HepG2 (cell line): ENCODE data around the gene TTC5. TPM values are rescaled to one million over a fixed set of nuclear protein-coding genes. Genes with fewer than 3 reads are reported as not detected.

Experiments
- ATAC-seq: fragments of 200-7000 bp; cut with Tn5 transposase; 3 replicates; pipeline ENCODE4 v1.9.1; 2020; ENCODE audit warnings: mild to moderate bottlenecking, moderate library complexity
- BruUV-seq: library from RNA; stranded (reverse); fragments of 400-500 nt; replicated peaks from 2 replicates; lab custom pipeline; 2021; lab: Mats Ljungman, UMichigan
- CTCF ChIA-PET: fragments of 300-600 bp; formaldehyde crosslinking; extraction: SDS; loops from one replicate; lab custom pipeline; 2021; ENCODE audit warnings: low total read pairs, inconsistent platforms, low intra/inter-chr PET ratio; lab: Yijun Ruan, JAX
- POLR2A ChIA-PET: fragments of 350-600 bp; sonication (Branson Sonifier 250); formaldehyde crosslinking; loops from one replicate; lab custom pipeline; 2020; ENCODE audit warnings: antibody characterized with exemption, inconsistent platforms; lab: Yijun Ruan, JAX
- DNase-seq: peaks from one replicate; pipeline ENCODE4 v3.0.0-alpha.2; 2015; ENCODE audit warnings: low spot score
- FAIRE-seq: peaks from 3 replicates; lab custom pipeline; 2011; peaks lifted over from hg19 to GRCh38; lab: Jason Lieb, UNC
- H2AFZ ChIP-seq: one replicate; pipeline ENCODE4 v1.6.1; 2011; ENCODE audit warnings: low read length, inconsistent platforms
- H3K27ac ChIP-seq: fragments of 300-600 bp; 3 replicates; pipeline ENCODE4 v1.8.0; 2011; ENCODE audit warnings: mixed run types, mild to moderate bottlenecking, mixed read lengths, low read length, inconsistent platforms; ENCODE audit not compliant: insufficient read depth; ENCODE audit errors: extremely low read length
- H3K27me3 ChIP-seq, 2 experiments: fragments of 200-600 bp in 1 of 2; 2 replicates in 1 of 2; 3 replicates in 1 of 2; pipeline versions ENCODE4 v1.6.0 to v1.8.0; 2011; ENCODE audit warnings: low read length in 2 of 2, mild to moderate bottlenecking in 2 of 2, moderate library complexity in 2 of 2, inconsistent platforms in 1 of 2; ENCODE audit not compliant: insufficient read depth in 2 of 2, control insufficient read depth in 1 of 2
- H3K36me3 ChIP-seq, 2 experiments: fragments of 200-600 bp in 1 of 2; replicated peaks in 1 of 2; 2 replicates in 1 of 2; 3 replicates in 1 of 2; pipeline versions ENCODE4 v1.5.1 to v1.8.0; 2011; ENCODE audit warnings: low read length in 2 of 2, inconsistent platforms in 1 of 2; ENCODE audit not compliant: insufficient read depth in 2 of 2, control insufficient read depth in 1 of 2
- H3K4me1 ChIP-seq: 2 replicates; pipeline ENCODE4 v1.5.1; 2012; ENCODE audit warnings: low read length, inconsistent platforms; ENCODE audit not compliant: insufficient read depth
- H3K4me2 ChIP-seq: 2 replicates; pipeline ENCODE4 v1.6.0; 2011; ENCODE audit warnings: low read depth, low read length, inconsistent platforms
- H3K4me3 ChIP-seq, 3 experiments: fragments of 200-600 bp in 1 of 3; sonication (generic), shearing (Covaris generic) in 1 of 3; replicated peaks in 1 of 3; 2 replicates each; pipeline ENCODE4 v1.5.1; 2011 to 2016; ENCODE audit warnings: low read length in 3 of 3, inconsistent platforms in 2 of 3, low read depth in 2 of 3, mild to moderate bottlenecking in 2 of 3, control low read depth in 1 of 3, mixed read lengths in 1 of 3; ENCODE audit not compliant: insufficient read depth in 1 of 3
- H3K79me2 ChIP-seq: one replicate; pipeline ENCODE4 v1.6.1; 2011; ENCODE audit warnings: low read length, inconsistent platforms; ENCODE audit not compliant: insufficient read depth
- H3K9ac ChIP-seq: 2 replicates; pipeline ENCODE4 v1.6.0; 2011; ENCODE audit warnings: mild to moderate bottlenecking, low read depth, low read length, inconsistent platforms; ENCODE audit not compliant: insufficient read depth
- H3K9me3 ChIP-seq: 2 replicates; pipeline ENCODE4 v1.5.1; 2012; ENCODE audit warnings: mild to moderate bottlenecking, low read length
- H4K20me1 ChIP-seq: 2 replicates; pipeline ENCODE4 v1.6.0; 2011; ENCODE audit warnings: inconsistent platforms, mild to moderate bottlenecking, low read length, moderate library complexity; ENCODE audit not compliant: insufficient read depth
- BHLHE40 ChIP-seq: IDR thresholded peaks from 2 replicates; pipeline ENCODE4 v1.6.1; 2011; ENCODE audit warnings: low read length, improper control_type of control experiment
- MAF1 ChIP-seq: sonication (generic); formaldehyde crosslinking; IDR thresholded peaks from 2 replicates; pipeline ENCODE4 v1.5.0; 2020; ENCODE audit warnings: missing genetic modification reagents, borderline replicate concordance
- MTA3 ChIP-seq: sonication (generic); formaldehyde crosslinking; IDR thresholded peaks from 2 replicates; pipeline ENCODE4 v1.4.0; 2020; ENCODE audit warnings: missing genetic modification reagents
- NRL ChIP-seq: sonication (generic); formaldehyde crosslinking; IDR thresholded peaks from 2 replicates; pipeline ENCODE4 v1.5.0; 2020; ENCODE audit warnings: missing genetic modification reagents, mild to moderate bottlenecking, moderate library complexity, borderline replicate concordance
- PPARG ChIP-seq: conservative IDR thresholded peaks from 2 replicates; pipeline ENCODE4 v1.6.1; 2016; ENCODE audit warnings: missing biosample characterization, missing genetic modification reagents
- RFX5 ChIP-seq: IDR thresholded peaks from 2 replicates; pipeline ENCODE4 v1.6.1; 2011; ENCODE audit warnings: low read depth, low read length, improper control_type of control experiment
- RORA ChIP-seq: sonication (generic); formaldehyde crosslinking; IDR thresholded peaks from 2 replicates; pipeline ENCODE4 v1.5.0; 2020; ENCODE audit warnings: mild to moderate bottlenecking, missing genetic modification reagents, moderate library complexity
- RXRB ChIP-seq: IDR thresholded peaks from 2 replicates; pipeline ENCODE4 v1.6.1; 2016; ENCODE audit warnings: borderline replicate concordance, missing genetic modification reagents, missing compliant biosample characterization
- SMAD1 ChIP-seq: sonication (generic); formaldehyde crosslinking; IDR thresholded peaks from 2 replicates; pipeline ENCODE4 v1.4.0; 2020; ENCODE audit warnings: missing genetic modification reagents, low read depth, mild to moderate bottlenecking, borderline replicate concordance
- TEAD2 ChIP-seq: sonication (generic); formaldehyde crosslinking; IDR thresholded peaks from 2 replicates; pipeline ENCODE4 v1.9.0; 2021; ENCODE audit warnings: missing genetic modification reagents
- TFAP4 ChIP-seq: sonication (generic); IDR thresholded peaks from 2 replicates; pipeline ENCODE4 v1.6.1; 2016; ENCODE audit warnings: low read depth, borderline replicate concordance
- ZNF558 ChIP-seq: sonication (generic); formaldehyde crosslinking; IDR thresholded peaks from 2 replicates; pipeline ENCODE4 v1.9.0; 2022; ENCODE audit warnings: mild to moderate bottlenecking, missing genetic modification reagents, borderline replicate concordance
- ZNF589 ChIP-seq: sonication (generic); formaldehyde crosslinking; conservative IDR thresholded peaks from 2 replicates; pipeline ENCODE4 v1.8.0; 2022; ENCODE audit warnings: mild to moderate bottlenecking, moderate library complexity, missing genetic modification reagents
- ZNF747 ChIP-seq: sonication (generic); formaldehyde crosslinking; IDR thresholded peaks from 2 replicates; pipeline ENCODE4 v1.8.1; 2023; ENCODE audit warnings: missing genetic modification reagents, mild to moderate bottlenecking, borderline replicate concordance
- ZNF772 ChIP-seq: sonication (generic); formaldehyde crosslinking; IDR thresholded peaks from 2 replicates; pipeline ENCODE4 v1.5.0; 2020; ENCODE audit warnings: mild to moderate bottlenecking, missing genetic modification reagents
- WGBS: methylation state at CpG from one replicate; pipeline ENCODE4 v1.1.6; 2017; ENCODE audit warnings: low lambda C conversion rate; 5-methylcytosine and 5-hydroxymethylcytosine counted together
- in situ Hi-C: cut with HindIII; loops from 2 replicates; pipeline ENCODE4 v1.10.0; 2017; ENCODE audit warnings: low pct_unique_long_range_greater_than_20kb; ENCODE audit not compliant: extremely low pct_ligation_motif_present
- intact Hi-C: fragments of 100-400 bp; cut with micrococcal nuclease; formaldehyde crosslinking; loops from one replicate; pipeline ENCODE4 v1.10.0; 2022; ENCODE audit not compliant: unreplicated experiment
- polyA plus RNA-seq, 8 experiments: library from polyadenylated mRNA; depleted of rRNA in 3 of 8; stranded (reverse) in 7 of 8; unstranded in 1 of 8; fragments of >200 nt; fragmentation: Illumina TruSeq in 4 of 8; extraction: Trizol in 4 of 8; gene quantifications; 2 replicates each; pipeline versions ENCODE4 v1.2.1 to v1.2.3, GENCODE V29; 2011 to 2016; ENCODE audit warnings: low read depth in 4 of 8, missing spikeins in 1 of 8, mixed read lengths in 1 of 8; ENCODE audit not compliant: insufficient read depth in 1 of 8
- total RNA-seq, 5 experiments: library from RNA; depleted of rRNA; stranded (reverse); fragments of >200 nt; fragmentation: Illumina TruSeq; extraction: Trizol; gene quantifications; 2 replicates each; pipeline ENCODE4 v1.2.3, GENCODE V29; 2016; ENCODE audit warnings: low read depth in 1 of 5
- TF ChIP-seq, protein P1 (sequence below): IDR thresholded peaks from 2 replicates; pipeline ENCODE4 v1.6.1; 2016; ENCODE audit warnings: missing compliant biosample characterization, missing genetic modification reagents, borderline replicate concordance
- TF ChIP-seq, protein P2 (sequence below): sonication (generic); formaldehyde crosslinking; conservative IDR thresholded peaks from 2 replicates; pipeline ENCODE4 v1.4.0; 2020; ENCODE audit warnings: missing genetic modification reagents

TTC5 gene
- total and polyA plus RNA-seq, 2 of the 13 experiments (the other 11 are each of a cell fraction or from before 2014, with no cell fraction given): 8.7 to 28.5 TPM

GRCh38 chr14:20317720-20318119 lies 12.0 kb upstream of the TTC5 start:
- no peak overlapping the region for H3K4me3 ChIP-seq
- no peaks in the 10 kb centered on the region; the same call in 1 of the 2 replicates for H4K20me1 ChIP-seq
- H3K4me2 ChIP-seq: no peak overlapping the region
- FAIRE-seq (no peak), DNase-seq (no peak), ATAC-seq (no peak)
- BruUV-seq: no TSS peak
- TF ChIP-seq MTA3 (CRISPR knock-in tag) (no peak), ZNF747 (no peak)
- H3K27ac ChIP-seq: no peak overlapping the region
- H3K79me2 ChIP-seq: peaks cover 4% of the 10 kb centered on the region
- H3K36me3 ChIP-seq: peaks cover 18 to 82% of the 10 kb centered on the region in 2 experiments
- H3K4me1 ChIP-seq: no peaks in the 10 kb centered on the region
- H3K9ac ChIP-seq: no peak overlapping the region
- no peak overlapping the region for H2AFZ ChIP-seq
- intact Hi-C loops (no loop called here), in situ Hi-C loops (no loop called here)
- ChIA-PET POLR2A (no interaction called here), CTCF (no interaction called here)
- H3K27me3 ChIP-seq: no peaks in the 10 kb centered on the region
- WGBS: 98% methylated on average over 16 of the region's 16 CpGs
- no peaks in the 10 kb centered on the region for H3K9me3 ChIP-seq

- intact Hi-C loops: no loop called here
- CTCF ChIA-PET: no interaction called here
- no peak for TF ChIP-seq TEAD2 (CRISPR knock-in tag)
- no peak for TF ChIP-seq NRL
- no peak for TF ChIP-seq RORA (CRISPR knock-in tag)
- TF ChIP-seq ZNF589 (CRISPR knock-in tag): no peak
- no peak for TF ChIP-seq TFAP4
- TF ChIP-seq ZNF772 (CRISPR knock-in tag): no peak
- TF ChIP-seq, protein P1, sequence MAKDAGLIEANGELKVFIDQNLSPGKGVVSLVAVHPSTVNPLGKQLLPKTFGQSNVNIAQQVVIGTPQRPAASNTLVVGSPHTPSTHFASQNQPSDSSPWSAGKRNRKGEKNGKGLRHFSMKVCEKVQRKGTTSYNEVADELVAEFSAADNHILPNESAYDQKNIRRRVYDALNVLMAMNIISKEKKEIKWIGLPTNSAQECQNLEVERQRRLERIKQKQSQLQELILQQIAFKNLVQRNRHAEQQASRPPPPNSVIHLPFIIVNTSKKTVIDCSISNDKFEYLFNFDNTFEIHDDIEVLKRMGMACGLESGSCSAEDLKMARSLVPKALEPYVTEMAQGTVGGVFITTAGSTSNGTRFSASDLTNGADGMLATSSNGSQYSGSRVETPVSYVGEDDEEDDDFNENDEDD (CRISPR knock-in tag): no peak
- no peak for TF ChIP-seq MAF1
- no peak for TF ChIP-seq SMAD1 (CRISPR knock-in tag)
- no peak for TF ChIP-seq RXRB (CRISPR knock-in tag)
- no peak for TF ChIP-seq RFX5
- TF ChIP-seq, protein P2, sequence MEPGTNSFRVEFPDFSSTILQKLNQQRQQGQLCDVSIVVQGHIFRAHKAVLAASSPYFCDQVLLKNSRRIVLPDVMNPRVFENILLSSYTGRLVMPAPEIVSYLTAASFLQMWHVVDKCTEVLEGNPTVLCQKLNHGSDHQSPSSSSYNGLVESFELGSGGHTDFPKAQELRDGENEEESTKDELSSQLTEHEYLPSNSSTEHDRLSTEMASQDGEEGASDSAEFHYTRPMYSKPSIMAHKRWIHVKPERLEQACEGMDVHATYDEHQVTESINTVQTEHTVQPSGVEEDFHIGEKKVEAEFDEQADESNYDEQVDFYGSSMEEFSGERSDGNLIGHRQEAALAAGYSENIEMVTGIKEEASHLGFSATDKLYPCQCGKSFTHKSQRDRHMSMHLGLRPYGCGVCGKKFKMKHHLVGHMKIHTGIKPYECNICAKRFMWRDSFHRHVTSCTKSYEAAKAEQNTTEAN (CRISPR knock-in tag): no peak
- TF ChIP-seq BHLHE40: no peak
- TF ChIP-seq ZNF558 (CRISPR knock-in tag): no peak
- TF ChIP-seq PPARG (CRISPR knock-in tag): no peak
Observed at GRCh38 chr14:20314026-20314425, 8.3 kb upstream of the TTC5 start.

More at GRCh38 chr14:20314026-20314425, 8.3 kb upstream of the TTC5 start:
- Histone ChIP-seq H3K4me2 (no peak overlapping the region), H3K4me1 (no peaks in the 10 kb centered on the region), H3K9me3 (no peaks in the 10 kb centered on the region), H4K20me1 (peaks cover 4% of the 10 kb centered on the region; the same call in 1 of the 2 replicates), H3K9ac (no peak overlapping the region), H3K27ac (no peak overlapping the region), H3K79me2 (no peaks in the 10 kb centered on the region), H3K36me3 (peaks cover 17 to 63% of the 10 kb centered on the region in 2 experiments), H3K4me3 (no peak overlapping the region), H3K27me3 (no peaks in the 10 kb centered on the region), H2AFZ (no peak overlapping the region)
- 98% methylated on average over 2 of the region's 2 CpGs for WGBS
- no peak for ATAC-seq
- POLR2A ChIA-PET: no interaction called here
- in situ Hi-C loops: no loop called here
- no peak for FAIRE-seq
- BruUV-seq: no TSS peak
- no peak for DNase-seq
